Sigmoid colon (tissue), 4 donors: ENCODE data around the gene EHD1.

Experiments used
- EP300 ChIP-seq, 4 donors: sonication (generic); formaldehyde crosslinking; IDR thresholded peaks; one replicate each; pipeline ENCODE4 v1.6.1; 2017; ENCODE audit warnings: antibody characterized with exemption in 4 of 4
- POLR2A ChIP-seq, 2 donors: fragments of 450-650 bp; IDR thresholded peaks; one replicate each; pipeline ENCODE4 v1.6.1; 2016; ENCODE audit warnings: antibody characterized with exemption in 2 of 2, mild to moderate bottlenecking in 2 of 2, moderate library complexity in 2 of 2

- TF ChIP-seq EP300 (IDR thresholded peaks at IDR 0.05) (no peak), POLR2A (IDR thresholded peaks at IDR 0.05) (no peak)
Observed at GRCh38 chr11:64851831-64852351, 26.5 kb downstream of the EHD1 start.
